ENCODE results near the gene GNAO1.

GNAO1 gene

DNA sequence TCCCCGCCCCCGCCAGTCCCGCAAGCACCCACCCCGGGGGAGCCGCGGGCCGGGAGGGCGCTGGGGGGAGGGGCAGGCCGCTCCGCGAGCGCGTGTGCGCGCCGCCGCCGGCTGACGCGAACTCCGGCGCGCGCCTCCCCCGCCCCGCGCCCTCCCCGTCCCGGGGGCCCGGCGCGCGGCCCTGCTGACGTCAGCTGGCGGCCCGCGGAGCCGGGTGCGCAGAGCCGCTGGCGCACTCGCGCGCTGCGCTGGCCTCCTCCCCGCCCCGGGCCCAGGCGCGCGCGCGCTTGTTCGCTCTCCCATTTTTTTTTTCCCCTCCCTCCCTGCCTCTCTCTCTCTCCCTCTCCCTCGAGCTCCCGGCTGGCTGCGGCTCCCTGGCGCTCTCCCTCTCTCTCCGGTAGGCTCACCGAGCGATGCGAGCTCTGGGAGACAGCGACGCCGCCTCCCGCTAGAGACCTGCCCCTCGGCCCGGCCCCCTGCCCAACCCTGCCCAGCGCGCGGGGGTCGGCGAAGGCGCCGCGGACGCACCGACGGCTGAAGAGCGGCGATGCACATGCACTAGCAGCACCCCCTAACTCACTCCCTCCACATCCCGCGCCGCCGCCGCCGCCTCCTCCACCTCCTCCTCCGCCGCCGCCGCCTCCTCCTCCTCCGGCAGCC lies at the start of gene GNAO1:
TSS of gene GNAO1 (plus strand) at position 334 of the 660 bp plus-strand sequence. CDS start 747 bp downstream, outside the sequence.
- DNase-seq (ENCODE audit: low spot score), result peak; percentile 92

DNA sequence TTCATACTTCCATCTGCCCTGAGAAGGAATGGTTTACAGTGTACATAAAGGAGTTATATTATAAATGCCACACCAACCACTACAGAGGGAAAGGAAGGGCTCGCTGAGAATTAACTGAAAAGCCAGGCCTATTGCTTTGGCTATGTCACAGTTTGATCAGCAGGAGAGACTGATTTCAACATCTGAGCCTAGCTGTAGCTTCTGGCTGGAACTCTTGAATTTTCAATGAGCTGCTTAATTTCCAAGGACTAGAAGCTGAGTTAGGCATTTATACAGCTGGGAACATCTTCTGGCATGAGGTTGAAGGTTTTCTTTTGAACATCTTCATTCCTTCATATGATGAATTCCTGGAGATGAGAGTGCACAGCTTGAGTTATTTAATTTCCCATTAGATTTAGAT lies 47.6 kb upstream of the GNAO1 start:
- DNase-seq (ENCODE audit: low spot score), result no peak

DNA sequence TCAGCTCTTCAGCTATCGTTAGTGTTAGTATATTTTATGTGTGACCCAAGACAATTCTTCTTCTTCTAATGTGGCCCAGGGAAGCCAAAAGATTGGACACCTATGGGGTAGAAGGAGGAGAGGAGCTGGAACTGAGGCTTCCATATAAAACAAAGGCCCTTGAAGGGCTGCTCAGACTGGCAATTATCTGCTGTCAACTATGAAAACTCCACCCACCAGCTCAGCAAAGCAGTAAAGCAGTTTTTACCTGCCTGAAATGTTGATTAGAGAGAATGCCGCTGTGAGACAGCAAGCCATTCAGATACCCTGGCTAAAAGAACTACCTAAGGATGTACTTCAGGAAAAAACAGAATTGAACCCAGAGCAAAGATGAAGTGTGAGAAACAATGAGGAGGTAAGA lies 45.9 kb upstream of the GNAO1 start:
- peak; percentile 18 for DNase-seq (ENCODE audit: low spot score)

DNA sequence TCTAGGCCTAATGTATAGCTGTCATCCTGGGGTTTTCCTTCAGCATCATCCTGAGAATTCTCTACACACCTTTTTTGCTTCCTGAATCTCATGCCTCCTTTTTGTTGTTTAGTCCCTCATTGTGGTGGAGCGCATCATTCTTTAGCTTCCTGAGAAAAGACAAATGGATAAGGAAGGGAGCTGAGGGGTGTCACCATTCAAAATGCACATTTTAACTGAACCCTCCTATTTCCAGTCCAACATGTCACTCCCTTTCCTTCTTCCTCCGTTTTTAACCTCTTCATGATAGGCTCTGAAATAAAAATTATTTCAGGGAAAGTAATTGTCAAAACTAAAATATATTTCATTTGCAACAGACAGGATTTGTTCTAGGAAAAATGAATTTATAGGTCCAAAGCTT lies 39.7 kb upstream of the GNAO1 start:
- DNase-seq (ENCODE audit: low spot score), result no peak

DNA sequence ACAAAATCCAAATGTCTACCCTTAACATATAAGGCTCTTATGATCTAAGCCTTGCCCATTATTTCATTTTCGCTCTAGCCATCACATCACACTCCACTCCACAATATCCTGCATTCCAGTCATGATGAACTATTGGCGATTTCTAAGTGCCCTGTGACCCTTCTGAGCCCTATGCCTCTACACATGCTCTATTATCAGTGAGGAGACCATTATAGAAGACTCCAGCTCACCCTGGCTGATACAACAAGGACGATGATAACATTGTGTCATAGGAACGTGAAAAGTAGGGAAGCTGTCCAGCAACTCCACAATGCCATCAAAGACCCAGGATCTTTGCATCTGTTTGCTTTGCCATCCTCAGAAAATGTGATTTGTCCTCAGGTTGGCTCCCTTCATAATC lies 29.6 kb upstream of the GNAO1 start:
- no peak for DNase-seq (ENCODE audit: low spot score)

DNA sequence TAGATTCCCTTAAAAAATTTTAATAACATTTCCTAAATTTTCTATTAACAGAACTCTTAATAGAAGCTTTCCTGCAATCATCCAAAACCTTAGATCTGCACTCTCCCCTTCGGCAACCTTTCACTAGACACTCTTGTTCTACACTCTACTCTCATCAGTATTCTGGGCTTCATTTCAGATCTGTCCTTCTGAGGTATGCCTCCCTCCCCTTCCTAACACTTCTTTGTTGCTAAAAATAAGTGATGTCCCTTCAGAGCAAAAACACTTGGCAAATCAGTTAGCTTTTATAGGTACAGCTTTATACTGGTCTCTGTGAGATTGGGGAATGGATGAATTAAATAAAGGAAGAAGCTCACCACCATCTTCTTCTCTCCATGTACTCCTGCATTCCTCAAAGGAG lies 28.2 kb upstream of the GNAO1 start:
- no peak for DNase-seq (ENCODE audit: low spot score)

DNA sequence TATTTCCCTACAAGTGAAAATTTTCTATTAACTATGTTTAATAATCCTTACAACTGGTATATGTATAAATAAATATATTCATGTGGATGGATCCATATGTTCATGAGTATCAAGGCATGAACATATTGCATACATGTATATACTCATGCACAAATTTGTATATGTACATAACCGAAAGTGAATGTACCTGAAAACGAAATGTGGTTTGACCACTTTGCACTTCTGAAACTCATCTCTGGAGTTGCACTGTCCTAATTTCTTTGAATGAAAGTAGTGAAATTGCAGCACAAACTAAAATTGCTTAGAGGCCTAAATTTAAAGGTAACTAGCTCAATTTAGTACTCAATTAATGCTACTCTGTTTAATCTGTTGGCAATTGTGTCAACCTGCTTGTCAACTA lies 27.4 kb upstream of the GNAO1 start:
- DNase-seq (ENCODE audit: low spot score), result no peak

DNA sequence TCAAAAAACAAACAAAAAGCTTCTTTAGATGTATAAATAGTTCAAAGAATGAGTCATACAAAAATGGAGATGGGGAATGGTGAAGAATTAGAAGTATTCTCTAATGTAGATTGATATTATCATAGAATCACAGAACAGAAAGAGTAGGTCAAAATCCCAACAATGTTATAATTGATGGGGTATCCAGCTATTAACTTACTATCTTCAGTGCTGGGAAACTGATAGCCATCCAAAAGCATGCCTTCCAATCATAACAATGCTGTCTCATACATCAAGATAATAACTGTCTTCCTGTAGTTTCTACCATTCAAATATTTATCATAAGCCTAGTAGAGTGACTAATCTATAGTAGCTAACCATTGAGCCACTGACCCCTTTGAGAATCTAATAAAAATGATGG lies 26.7 kb upstream of the GNAO1 start:
- no peak for DNase-seq (ENCODE audit: low spot score)

DNA sequence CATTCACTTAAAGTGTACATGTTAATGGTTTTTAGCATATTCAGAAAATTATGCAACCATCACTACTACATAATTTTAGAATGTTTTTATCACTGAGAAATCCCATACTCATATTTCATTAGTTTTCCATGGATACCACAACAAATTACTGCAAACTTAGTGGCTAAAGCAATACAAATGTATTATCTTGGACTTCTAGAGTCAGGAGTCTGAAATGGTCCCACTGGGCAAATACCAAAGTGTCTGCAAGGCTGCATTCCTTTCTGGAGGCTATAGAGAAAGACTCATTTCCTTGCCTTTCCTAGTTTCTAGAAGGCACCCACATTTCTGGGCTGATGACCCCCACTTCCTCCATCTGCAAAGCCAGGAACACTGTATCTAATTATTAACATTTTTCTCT lies 16.9 kb upstream of the GNAO1 start:
- DNase-seq (ENCODE audit: low spot score), result no peak

DNA sequence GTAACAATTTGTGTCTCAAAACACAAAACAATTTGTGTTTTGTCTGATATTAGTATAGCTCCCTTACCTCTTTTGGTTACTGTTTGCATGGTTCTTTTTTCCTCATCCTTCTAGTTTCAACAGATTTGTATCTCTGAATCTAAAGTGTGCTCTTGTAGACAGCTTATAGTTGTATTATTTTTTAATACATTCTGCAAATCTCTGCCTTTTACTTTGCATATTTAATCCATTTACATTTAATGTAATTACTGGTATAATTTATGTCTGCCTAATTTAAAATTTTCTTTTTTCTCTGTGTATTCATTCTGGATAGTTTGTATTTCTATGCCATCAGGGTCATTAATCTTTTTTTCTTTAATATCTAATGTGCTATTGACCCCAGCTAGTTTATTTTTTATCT lies 9.9 kb upstream of the GNAO1 start:
- no peak for DNase-seq (ENCODE audit: low spot score)

DNA sequence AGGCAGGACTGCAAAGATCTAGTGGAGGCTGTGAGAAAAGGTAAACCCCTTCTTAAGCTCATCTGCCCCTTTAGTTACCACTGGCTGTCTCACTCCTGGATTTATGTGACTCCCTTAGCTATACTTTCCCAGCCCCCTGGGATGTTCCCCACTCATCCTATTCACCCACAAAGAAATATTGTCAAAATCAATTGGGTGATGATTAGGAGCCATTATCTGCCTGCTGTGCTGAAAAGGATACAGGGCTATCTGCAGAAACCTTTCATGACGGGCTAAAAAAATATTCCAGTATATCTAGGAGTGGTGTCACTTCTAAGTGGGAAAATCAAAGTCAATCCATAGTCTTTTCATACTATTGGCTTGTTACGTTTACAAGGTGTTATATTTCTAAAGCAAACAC lies 8.0 kb upstream of the GNAO1 start:
- DNase-seq (ENCODE audit: low spot score), result no peak

DNA sequence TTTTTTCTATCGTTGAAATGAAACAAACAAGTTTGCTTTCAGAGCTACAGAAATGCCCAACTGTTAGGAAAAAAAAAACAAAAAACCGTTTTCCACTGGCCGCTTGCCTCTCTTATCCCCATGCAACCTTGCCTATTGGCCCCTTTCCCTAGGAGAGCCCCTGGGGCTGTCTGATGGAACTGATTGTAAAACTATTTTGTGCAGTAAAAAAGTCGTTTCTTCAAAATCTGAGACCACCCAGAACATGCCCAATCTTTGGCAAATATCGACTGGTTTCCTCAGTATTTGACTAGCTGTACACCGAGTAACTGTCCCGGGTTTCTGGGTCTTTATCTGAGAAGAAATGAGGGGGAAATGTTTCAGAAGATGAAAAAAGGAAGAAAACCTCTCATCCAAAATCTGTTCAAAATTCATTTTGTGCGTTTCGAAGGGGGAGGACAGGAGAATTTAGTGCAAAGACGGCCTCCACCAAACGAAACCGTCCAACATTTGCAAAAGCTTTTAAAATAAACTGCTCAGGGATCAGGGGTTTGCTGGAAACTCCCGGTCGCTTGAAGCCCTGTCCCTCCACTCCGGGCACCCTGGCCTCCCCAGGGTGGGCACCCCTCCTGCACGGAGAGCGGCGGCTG lies 1.1 kb upstream of the GNAO1 start:
- no peak for DNase-seq (ENCODE audit: low spot score)

DNA sequence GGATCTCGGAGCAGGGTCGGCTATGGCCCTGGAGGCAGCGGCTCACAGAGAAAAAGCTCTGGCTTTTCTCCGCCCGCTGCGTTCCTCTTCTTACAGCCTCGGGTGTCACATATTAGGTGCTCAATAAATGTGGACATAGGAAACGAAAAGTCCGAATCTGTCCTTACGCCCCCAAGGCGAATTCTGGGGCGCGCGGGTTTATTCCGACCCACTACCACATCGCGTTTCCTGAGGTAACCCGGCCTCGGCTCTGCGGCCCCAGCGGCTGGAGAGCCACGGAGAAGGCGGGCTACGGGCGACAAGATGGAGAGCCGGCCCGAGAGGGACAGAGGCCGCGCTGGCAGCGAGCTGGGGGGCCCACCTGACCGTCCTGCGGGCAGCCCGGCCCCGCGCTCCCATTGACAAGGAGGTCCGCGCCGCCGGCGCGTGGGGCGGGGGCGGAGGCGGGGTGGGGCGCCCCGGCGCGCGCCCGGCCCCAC lies 573 bp upstream of the GNAO1 start:
- DNase-seq (ENCODE audit: low spot score), result peak; percentile 68

DNA sequence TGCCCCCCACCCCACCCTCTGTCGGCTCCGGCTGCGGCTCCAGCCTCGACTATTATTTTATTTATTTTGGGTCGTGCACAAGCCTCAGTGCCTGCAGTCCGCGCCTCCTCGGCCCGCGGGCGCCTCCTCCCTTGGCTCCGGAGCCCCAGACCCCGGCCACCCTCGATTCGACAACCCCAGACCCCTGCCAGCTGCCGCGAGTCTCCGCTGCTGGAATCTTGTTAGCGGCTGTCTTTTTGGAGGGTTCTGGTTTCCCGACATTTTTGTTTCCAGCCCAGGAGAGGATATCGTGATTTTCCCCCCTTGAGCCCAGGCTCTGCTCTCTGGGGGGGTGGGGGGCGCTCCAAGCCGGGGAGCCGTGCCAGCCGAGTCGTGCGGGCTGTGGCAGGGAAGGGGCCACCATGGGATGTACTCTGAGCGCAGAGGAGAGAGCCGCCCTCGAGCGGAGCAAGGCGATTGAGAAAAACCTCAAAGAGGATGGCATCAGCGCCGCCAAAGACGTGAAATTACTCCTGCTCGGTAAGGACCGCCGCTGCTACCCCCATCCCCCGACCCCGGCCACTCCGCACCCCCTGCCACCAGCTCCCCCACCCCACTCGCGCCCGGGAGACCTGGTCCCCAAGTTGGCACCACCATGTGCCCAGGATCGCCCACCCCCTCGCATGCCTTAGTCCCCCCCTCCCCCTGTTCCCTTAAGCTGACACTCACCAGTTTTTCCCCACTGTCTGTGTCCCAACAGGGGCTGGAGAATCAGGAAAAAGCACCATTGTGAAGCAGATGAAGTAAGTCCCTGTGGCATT lies 746 bp downstream of the GNAO1 start:
- no peak for DNase-seq (ENCODE audit: low spot score)

DNA sequence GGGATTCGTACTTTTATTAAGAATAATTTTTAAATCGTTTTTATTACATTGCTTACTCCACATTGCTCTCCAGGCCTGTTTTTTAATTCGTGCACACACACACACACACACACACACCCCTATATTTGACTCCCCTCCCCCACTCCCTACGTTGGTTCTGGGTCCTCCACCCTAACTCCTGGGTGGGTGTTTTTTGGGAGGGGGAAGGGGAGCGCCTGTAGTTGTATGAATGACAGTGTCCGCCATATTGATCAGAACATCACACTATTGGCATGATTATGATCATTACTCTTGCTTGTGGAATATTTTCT lies 1.3 kb downstream of the GNAO1 start:
- no peak for DNase-seq (ENCODE audit: low spot score)

DNA sequence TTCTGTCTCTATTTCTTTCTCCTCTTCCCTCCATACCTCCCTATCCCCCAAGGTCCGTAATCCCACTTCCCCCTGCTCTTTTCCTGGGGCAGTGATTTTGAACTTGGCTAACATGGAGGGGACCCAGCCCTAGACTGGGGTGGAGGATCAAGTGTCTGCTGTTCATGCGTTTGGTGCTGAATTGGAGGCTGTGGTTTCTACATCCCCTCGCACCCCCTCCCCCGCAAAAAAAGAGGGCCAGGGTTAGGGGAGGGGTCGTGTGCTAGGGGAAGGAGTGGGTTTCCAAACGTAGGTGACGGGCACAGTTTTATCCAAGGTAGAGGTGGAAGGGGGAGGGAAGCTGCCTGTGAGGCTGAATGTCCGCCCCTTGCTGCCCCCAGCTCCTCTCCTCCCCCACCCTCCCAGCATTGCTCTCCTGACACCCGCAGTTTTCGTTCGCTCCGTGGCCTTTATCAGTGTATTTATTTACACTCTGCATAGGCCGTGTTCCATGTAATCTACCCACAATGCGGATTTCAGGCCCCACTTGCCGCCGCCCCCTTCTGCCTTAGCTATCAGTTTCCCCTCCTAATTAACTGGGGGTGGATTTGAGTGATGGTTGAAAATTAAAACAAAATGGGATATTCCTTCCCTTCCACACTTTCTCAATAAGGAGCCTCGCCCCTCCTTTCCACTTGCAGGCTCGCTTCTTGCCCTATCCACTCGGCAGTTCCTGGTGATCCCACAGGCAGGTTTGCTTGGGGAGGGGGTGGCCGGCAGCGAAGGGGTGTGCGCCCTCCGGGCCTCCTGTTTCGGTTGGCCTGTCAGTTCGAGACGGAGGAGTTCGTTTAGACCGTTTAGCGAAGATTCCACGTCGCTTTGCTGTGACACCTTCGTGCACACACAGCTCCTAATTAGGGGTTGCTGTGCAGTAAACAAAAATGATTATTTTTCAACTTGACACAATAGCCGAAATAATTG lies 2.0 kb downstream of the GNAO1 start:
- peak; percentile 42 for DNase-seq (ENCODE audit: low spot score)

DNA sequence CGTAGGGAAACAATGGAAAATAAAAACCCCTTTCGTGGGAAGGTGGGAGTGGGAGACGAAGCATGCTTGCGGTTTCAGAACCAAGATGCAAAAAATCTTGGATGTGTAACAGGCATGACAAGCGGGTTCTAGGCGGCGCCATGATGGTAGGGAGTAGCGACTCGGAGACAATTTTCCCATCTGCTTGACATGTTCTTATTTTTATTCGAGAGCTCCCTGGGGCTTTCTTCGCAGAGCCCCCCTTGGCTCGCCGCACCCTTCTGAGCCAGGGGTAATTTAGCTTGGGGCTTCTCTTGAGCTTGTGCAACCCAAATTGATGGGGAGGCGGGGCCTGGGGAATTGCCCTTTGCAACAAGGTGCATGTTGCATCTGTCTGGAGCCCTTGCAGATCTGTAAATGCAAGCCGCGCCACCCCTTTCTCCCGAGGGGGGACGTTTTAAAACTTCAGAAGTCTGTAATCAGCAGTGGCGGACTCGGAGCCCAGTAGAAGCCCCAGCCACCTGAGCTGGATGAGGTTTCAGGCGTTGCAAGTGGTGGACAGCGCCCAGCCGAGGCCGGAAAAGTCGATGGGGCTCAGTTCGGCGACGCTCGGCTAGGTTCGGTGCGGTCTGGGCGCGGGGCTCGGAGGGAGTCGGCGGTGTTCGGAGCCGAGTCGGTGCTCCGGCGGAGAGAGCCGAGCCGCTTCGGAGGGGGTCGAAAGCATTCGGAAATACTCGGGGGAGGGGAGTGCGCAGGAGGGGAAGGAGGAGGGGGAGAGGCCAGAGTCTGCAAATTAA lies 2.9 kb downstream of the GNAO1 start:
- peak; percentile 95 for DNase-seq (ENCODE audit: low spot score)

DNA sequence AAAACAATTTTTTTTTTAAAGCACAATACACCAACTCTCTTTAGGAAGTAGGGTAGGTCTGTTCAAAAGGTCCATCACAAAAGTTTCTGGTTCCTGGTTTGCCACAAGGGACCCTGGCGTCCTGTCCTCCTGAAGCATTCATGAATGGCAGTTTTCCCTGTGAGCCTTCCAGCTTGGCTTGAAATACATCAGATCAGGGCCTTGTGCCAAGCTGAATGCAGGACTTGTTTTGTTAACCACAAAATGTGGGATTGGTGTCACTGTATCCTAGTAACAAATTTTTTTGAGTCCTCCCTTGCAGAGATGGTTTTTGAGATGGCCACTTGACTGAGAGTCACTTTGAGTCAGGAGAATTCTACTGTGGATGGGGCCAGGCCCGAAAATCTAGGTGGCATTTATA lies 3.9 kb downstream of the GNAO1 start:
- DNase-seq (ENCODE audit: low spot score), result no peak

DNA sequence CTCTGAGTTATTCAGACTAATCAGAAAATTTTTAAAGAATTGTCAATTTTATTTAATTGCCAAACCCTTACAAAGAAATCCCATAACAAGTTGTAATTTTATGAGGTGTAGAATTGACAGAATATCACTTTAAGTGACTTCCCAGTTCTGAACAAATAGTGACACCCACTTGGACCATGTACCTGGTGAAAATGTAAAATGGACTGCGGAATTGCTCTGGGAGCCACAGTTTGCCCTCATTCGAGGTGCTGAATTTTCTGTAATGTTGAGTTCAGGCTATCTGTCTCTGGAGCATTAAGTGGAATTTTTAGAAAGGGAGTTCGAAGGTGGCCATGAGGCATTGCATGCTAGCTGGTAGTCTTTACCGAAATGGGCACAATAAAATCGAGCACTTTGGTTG lies 5.1 kb downstream of the GNAO1 start:
- no peak for DNase-seq (ENCODE audit: low spot score)

DNA sequence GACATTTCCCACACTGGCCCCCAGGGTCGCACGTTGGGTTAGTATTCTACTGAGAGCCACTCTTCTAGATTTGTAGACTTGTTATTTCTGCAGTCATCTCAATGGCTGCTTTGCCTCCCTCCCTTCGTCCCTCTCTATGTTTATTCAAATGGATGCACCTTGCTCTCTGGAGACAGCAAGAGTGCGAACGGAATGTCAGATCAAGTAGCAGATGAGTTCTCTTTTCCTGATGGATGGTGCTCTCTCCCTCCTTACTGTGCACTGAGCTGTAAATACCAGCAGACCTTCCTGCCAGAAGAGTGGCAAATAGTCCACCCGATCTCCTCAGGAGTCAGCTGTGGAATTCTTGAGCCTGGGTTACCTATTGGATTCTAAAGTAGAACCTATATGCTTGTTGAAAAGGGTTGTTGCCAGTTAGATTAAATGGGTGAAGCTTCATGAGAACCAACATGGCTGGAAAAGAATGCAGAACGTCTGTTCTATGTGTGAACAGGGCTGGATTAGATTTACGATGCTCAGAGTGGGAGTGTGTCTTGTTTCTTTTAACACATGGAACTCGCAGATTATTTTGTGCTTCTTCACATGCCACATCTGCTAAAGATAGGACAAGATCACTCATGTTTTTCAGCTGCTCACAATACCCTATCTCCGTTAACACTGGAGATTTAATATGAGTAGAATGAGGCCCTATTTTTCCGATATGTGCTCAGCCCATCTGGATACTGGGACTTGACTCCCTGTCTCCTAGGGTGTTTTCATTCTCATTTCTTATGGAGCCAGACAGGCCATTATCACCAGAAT lies 6.1 kb downstream of the GNAO1 start:
- no peak for DNase-seq (ENCODE audit: low spot score)

Measured in iPS-NIHi11 (cell line).